Mucosa of descending colon (tissue), 3 donors: ENCODE data around the gene LMO7. TPM values are rescaled to one million over a fixed set of nuclear protein-coding genes. Genes with fewer than 3 reads are reported as not detected.

Experiments
- ATAC-seq: fragments of 200-7000 bp; cut with Tn5 transposase; one replicate; pipeline ENCODE4 v1.9.1; 2020; ENCODE audit warnings: mild to moderate bottlenecking, moderate library complexity
- DNase-seq, 3 donors: peaks; one replicate each; pipeline ENCODE4 v3.0.0-alpha.2; 2020
- H3K36me3 ChIP-seq: fragments of 200-600 bp; one replicate; pipeline ENCODE4 v1.8.0; 2021; ENCODE audit warnings: low read depth, mild to moderate bottlenecking
- H3K4me1 ChIP-seq: fragments of 200-600 bp; one replicate; pipeline ENCODE4 v1.8.0; 2021; ENCODE audit warnings: low read depth, mild to moderate bottlenecking
- H3K4me3 ChIP-seq: fragments of 200-600 bp; one replicate; pipeline ENCODE4 v1.8.0; 2021; ENCODE audit warnings: mild to moderate bottlenecking
- H3K9me3 ChIP-seq: fragments of 200-600 bp; one replicate; pipeline ENCODE4 v1.8.0; 2021; ENCODE audit warnings: mild to moderate bottlenecking
- CTCF ChIP-seq: fragments of 200-600 bp; IDR thresholded peaks from one replicate; pipeline ENCODE4 v1.8.0; 2022; ENCODE audit warnings: antibody characterized with exemption, mild to moderate bottlenecking
- intact Hi-C, 2 donors: fragments of 100-400 bp; cut with DNase I in 1 of 2; cut with micrococcal nuclease in 1 of 2; formaldehyde crosslinking; loops; one replicate each; pipeline versions ENCODE4 v1.11.0 to v1.11.1; 2022; cut with DNase I, micrococcal nuclease
- total RNA-seq, 3 donors: library from RNA; stranded (reverse); fragmentation: NEBNext Ultra II Directional in 2 of 3; extraction: Animal tissue kit (Norgen Biotek cat#: 25700) in 2 of 3; gene quantifications; one replicate each; pipeline versions ENCODE4 v1.2.1 to v1.2.4, GENCODE V29; 2021 to 2023
- donor health status: DM: no; HTN: no; CAD: no; lungs with moderate emphysema.
- donor health status: DM: no; HTN: no; CAD: no.
- donor health status: DM: no; HTN: yes; CAD: no.

The LMO7 gene
- total RNA-seq, 3 donors from 2014 or later: 127 to 243 (median 212) TPM

- ATAC-seq (no peak), DNase-seq (no peak)
- intact Hi-C loops: no loop called here
- peaks cover 8% of the 10 kb centered on the region for H3K4me1 ChIP-seq
- no peaks in the 10 kb centered on the region for H3K36me3 ChIP-seq
- no peaks in the 10 kb centered on the region for H3K9me3 ChIP-seq
- no peak overlapping the region for H3K4me3 ChIP-seq
- TF ChIP-seq CTCF: no peak
Observed at GRCh38 chr13:75801388-75801945, 165.3 kb downstream of the LMO7 start.

GRCh38 chr13:75802161-75802560 is 166.0 kb downstream of the LMO7 start:
- Histone ChIP-seq H3K36me3 (no peaks in the 10 kb centered on the region), H3K4me1 (peaks cover 7% of the 10 kb centered on the region), H3K9me3 (no peaks in the 10 kb centered on the region), H3K4me3 (no peak overlapping the region)
- ATAC-seq (peak; percentile 62), DNase-seq (no peak)
- no peak for TF ChIP-seq CTCF
- intact Hi-C loops: no loop called here

- H3K9me3 ChIP-seq: no peaks in the 10 kb centered on the region
- intact Hi-C loops: no loop called here
Observed at GRCh38 chr13:75803164-75803611, 167.1 kb downstream of the LMO7 start.

GRCh38 chr13:75804054-75804453 is 167.9 kb downstream of the LMO7 start:
- H3K4me3 ChIP-seq: no peak overlapping the region
- peaks cover 3% of the 10 kb centered on the region for H3K4me1 ChIP-seq
- TF ChIP-seq CTCF: no peak
- no peaks in the 10 kb centered on the region for H3K36me3 ChIP-seq
- DNase-seq (no peak), ATAC-seq (no peak)
- intact Hi-C loops: no loop called here
- H3K9me3 ChIP-seq: no peaks in the 10 kb centered on the region

More at GRCh38 chr13:75803164-75803611, 167.1 kb downstream of the LMO7 start:
- peak; percentile 85 for ATAC-seq
- DNase-seq: peak in 1 of 3 donors; percentile 56
- H3K4me3 ChIP-seq: no peak overlapping the region
- TF ChIP-seq CTCF: no peak
- peaks cover 3% of the 10 kb centered on the region for H3K4me1 ChIP-seq
- H3K36me3 ChIP-seq: no peaks in the 10 kb centered on the region

GRCh38 chr13:75804605-75805004 is 168.5 kb downstream of the LMO7 start:
- H3K9me3 ChIP-seq: no peaks in the 10 kb centered on the region
- no peaks in the 10 kb centered on the region for H3K36me3 ChIP-seq
- H3K4me1 ChIP-seq: peaks cover 3% of the 10 kb centered on the region
- TF ChIP-seq CTCF: no peak
- no peak overlapping the region for H3K4me3 ChIP-seq
- intact Hi-C loops: no loop called here
- DNase-seq: no peak
- ATAC-seq: no peak

GRCh38 chr13:75806117-75806516 is 170.0 kb downstream of the LMO7 start:
- no peaks in the 10 kb centered on the region for H3K9me3 ChIP-seq
- H3K36me3 ChIP-seq: no peaks in the 10 kb centered on the region
- ATAC-seq (no peak), DNase-seq (no peak)
- intact Hi-C loops: no loop called here
- peaks cover 7% of the 10 kb centered on the region for H3K4me1 ChIP-seq
- H3K4me3 ChIP-seq: no peak overlapping the region
- TF ChIP-seq CTCF: no peak
